GM12892 (cell line): Measurements from ENCODE around the gene ATP5ME.

Source experiments
- POLR2A ChIP-seq: IDR thresholded peaks from 2 replicates; pipeline ENCODE4 v1.6.1; 2011; ENCODE audit warnings: low read depth, low read length, control low read depth
- POLR2AphosphoS5 ChIP-seq: IDR thresholded peaks from 2 replicates; pipeline ENCODE4 v1.6.1; 2011; ENCODE audit warnings: low read depth, low read length, control low read depth

- TF ChIP-seq POLR2A: no peak
- TF ChIP-seq POLR2AphosphoS5: no peak
Observed at GRCh38 chr4:671769-672168, 2.3 kb downstream of the ATP5ME start.
